ENCODE results near the gene SPEF1. TPM values are rescaled to one million over a fixed set of nuclear protein-coding genes. Genes with fewer than 3 reads are reported as not detected.
A peak's percentile ranks its signal among the peaks of the same experiment; 100 is the strongest.

The SPEF1 gene
- total and polyA plus RNA-seq, 9 donors = 0.43 to 27.9 (median 1.0) TPM; not detected in 3

DNA sequence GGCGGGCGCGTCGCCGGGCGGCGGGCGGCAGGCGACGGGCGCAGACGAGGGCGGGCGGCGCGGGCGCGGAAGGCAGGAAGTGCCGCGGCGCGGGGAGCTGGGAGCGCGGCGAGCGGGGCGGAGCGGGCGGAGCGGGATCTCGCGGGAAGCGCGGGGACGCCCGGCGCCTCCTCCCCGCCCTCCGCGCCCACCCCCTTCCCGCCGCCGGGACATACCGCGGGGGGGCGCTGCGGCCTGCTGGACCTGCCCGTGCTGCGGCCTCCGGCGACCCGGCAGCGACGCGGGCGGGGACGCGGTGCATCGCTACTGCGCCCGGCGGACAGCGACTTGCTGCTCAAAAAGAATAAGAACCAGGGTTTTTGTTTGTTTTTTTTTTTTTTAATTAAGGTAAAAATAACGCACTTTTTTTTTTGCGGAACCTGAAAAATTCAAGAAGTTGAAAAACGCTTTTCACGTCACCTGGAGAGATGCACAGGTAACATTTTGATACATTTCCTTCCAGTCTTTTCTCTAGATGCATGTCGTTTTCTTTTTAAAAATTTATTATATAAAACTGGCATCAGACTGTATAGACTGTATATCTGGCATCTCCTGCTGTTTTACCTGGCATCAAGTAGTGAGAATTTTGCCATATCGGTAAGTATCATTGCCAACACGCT lies 5.5 kb upstream of the SPEF1 start, which contains the start of gene CENPB:
Gene CENPB, minus strand, starts transcription at position 76 of the 659 bp plus-strand sequence. CDS start 257 bp downstream, outside the sequence.
- Histone ChIP-seq H3K9me3 (no peaks in the 10 kb centered on the region), H3K36me3 (no peaks in the 10 kb centered on the region), H3K4me1 (ENCODE audit: insufficient read depth) (peaks cover 13% of the 10 kb centered on the region), H3K4me3 (peak within 1 kb of the TSS; percentile 69), H3K27ac (peak within 1 kb of the TSS; percentile 69 to 71), H3K27me3 (no peaks in the 10 kb centered on the region)
- TF ChIP-seq POLR2A (IDR thresholded peaks at IDR 0.05) = no peak
- TF ChIP-seq, protein P1, sequence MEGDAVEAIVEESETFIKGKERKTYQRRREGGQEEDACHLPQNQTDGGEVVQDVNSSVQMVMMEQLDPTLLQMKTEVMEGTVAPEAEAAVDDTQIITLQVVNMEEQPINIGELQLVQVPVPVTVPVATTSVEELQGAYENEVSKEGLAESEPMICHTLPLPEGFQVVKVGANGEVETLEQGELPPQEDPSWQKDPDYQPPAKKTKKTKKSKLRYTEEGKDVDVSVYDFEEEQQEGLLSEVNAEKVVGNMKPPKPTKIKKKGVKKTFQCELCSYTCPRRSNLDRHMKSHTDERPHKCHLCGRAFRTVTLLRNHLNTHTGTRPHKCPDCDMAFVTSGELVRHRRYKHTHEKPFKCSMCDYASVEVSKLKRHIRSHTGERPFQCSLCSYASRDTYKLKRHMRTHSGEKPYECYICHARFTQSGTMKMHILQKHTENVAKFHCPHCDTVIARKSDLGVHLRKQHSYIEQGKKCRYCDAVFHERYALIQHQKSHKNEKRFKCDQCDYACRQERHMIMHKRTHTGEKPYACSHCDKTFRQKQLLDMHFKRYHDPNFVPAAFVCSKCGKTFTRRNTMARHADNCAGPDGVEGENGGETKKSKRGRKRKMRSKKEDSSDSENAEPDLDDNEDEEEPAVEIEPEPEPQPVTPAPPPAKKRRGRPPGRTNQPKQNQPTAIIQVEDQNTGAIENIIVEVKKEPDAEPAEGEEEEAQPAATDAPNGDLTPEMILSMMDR (IDR thresholded peaks at IDR 0.05) = peak; percentile 62 to 77 (median 65)
- intact Hi-C loops (cut with DNase I) = loop anchor here in 3 of 4 donors (2.0 to 5.0 kb wide), 3 partner anchors 32 to 71 kb away; partner anchors contain the start of gene AP5S1 (in 2 of the 3)
- DNase-seq = peak; percentile 86 to 94 (median 93)
- WGBS, 3 donors = 2 to 6% (median 2%) methylated on average over 23 to 69 of the region's 70 CpGs

DNA sequence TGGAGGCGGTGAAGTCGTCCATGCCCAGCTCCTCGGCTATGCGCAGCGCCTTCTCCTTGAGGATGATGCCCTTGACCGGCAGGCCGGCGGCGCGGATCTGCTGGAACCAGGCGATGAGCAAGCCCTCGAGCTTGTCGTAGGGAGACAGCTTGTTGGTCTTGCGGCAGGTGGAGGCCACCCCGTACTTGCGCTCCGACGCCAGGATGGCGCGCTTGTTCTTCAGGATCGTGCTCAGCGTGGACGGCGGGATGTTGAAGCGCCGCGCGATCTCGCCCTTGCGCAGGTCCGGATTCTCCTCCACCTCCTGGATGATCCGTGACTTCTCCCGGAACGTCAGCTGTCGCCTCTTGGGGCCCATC lies 4.9 kb upstream of the SPEF1 start:
- H3K9me3 ChIP-seq = no peaks in the 10 kb centered on the region
- intact Hi-C loops (cut with DNase I) = loop anchor here in 3 of 4 donors (2.0 to 5.0 kb wide), 3 partner anchors 33 to 71 kb away; partner anchors contain the start of gene AP5S1 (in 2 of the 3)
- H3K36me3 ChIP-seq = no peaks in the 10 kb centered on the region
- 0% methylated on average over 6 to 35 of the region's 35 CpGs for WGBS, 3 donors
- H3K4me1 ChIP-seq (ENCODE audit: insufficient read depth) = peaks cover 14% of the 10 kb centered on the region
- DNase-seq = peak; percentile 48 to 77 (median 68)
- peak overlapping the region; percentile 69 for H3K4me3 ChIP-seq
- H3K27ac ChIP-seq = peak overlapping the region; percentile 69 to 71
- no peak for TF ChIP-seq EP300 (IDR thresholded peaks at IDR 0.05)
- TF ChIP-seq, protein P1 (IDR thresholded peaks at IDR 0.05) = no peak
- TF ChIP-seq POLR2A (IDR thresholded peaks at IDR 0.05) = no peak
- H3K27me3 ChIP-seq = no peaks in the 10 kb centered on the region

DNA sequence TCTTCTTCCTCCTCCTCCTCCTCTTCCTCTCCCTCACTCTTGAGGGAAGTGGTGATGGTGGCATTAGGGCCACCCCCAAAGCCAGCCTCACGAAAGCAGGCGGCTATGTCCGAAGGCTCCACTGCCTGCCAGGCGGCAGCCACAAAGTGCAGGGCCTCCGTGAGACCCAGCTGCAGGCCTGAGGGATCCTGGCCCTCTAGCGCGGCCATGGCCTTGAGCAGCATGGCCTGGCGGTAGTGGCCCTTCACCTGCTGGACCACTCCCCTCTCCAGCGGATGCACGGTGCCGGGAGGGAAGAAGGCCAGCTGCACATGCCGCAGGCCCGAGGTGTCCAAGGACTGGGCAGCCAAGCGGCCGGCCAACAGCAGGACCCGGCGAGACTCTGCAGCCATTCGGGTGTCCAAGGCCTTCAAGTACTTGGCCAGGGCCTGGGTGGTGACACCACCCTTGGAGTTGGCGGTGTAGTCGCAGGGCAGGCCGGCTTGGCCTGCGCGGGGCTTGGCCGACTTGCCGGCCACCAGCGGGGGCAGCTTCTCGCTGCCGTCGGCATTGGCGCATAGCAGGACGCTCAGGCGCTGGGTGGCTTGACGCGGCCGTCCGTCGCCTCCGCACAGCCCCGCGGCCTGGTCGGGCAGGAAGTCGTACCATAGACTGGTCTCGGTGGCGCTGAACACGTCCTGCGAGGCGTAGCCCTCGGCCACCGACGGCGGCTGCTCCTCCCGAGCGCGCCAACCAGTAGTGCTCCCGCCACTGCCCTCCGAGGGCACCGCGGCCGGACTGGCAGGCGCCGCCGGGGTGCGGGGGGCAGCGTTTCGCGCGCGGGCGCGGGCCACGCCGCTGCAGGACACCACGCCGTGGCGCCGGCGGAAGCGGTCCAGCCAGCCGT lies 4.2 kb upstream of the SPEF1 start:
- Histone ChIP-seq H3K4me3 (peak overlapping the region; percentile 69), H3K4me1 (ENCODE audit: insufficient read depth) (peaks cover 16% of the 10 kb centered on the region), H3K27ac (peak overlapping the region; percentile 69 to 71), H3K9me3 (no peaks in the 10 kb centered on the region), H3K36me3 (no peaks in the 10 kb centered on the region), H3K27me3 (no peaks in the 10 kb centered on the region)
- TF ChIP-seq POLR2A (IDR thresholded peaks at IDR 0.05) (no peak), EP300 (IDR thresholded peaks at IDR 0.05) (no peak)
- TF ChIP-seq, protein P1 (IDR thresholded peaks at IDR 0.05) = no peak
- peak in 1 of 5 donors; percentile 49 for DNase-seq
- WGBS, 3 donors = 5 to 25% (median 9%) methylated on average over 42 to 79 of the region's 79 CpGs
- intact Hi-C loops (cut with DNase I) = loop anchor here (2.0 to 5.0 kb wide), 3 partner anchors 33 to 72 kb away; partner anchors contain the start of gene AP5S1 (in 2 of the 4)

DNA sequence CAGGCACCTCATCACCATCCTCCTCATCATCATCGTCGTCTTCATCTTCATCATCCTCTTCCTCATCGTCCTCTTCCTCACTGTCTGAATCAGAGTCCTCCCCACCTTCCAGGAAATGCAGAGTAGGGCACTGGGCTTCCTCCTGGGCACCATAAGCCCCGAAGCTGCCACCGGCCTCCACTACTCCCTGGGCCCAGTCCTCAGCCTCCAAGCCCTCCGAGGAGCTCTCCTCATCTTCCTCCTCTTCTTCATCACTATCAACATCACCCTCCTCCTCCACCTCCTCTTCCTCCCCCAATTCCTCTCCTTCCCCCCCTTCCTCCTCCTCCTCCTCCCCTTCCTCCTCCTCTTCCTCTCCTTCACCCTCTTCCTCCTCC lies 3.6 kb upstream of the SPEF1 start:
- Histone ChIP-seq H3K4me3 (peak overlapping the region; percentile 6), H3K4me1 (ENCODE audit: insufficient read depth) (peaks cover 16% of the 10 kb centered on the region), H3K27me3 (no peaks in the 10 kb centered on the region), H3K27ac (no peak overlapping the region), H3K36me3 (no peaks in the 10 kb centered on the region), H3K9me3 (no peaks in the 10 kb centered on the region)
- TF ChIP-seq, protein P1 (IDR thresholded peaks at IDR 0.05) = no peak
- TF ChIP-seq EP300 (IDR thresholded peaks at IDR 0.05) (no peak), POLR2A (IDR thresholded peaks at IDR 0.05) (no peak)
- no peak for DNase-seq
- intact Hi-C loops (cut with DNase I) = loop anchor here in 2 of 4 donors (2.0 to 5.0 kb wide), 2 partner anchors 34 to 72 kb away; no protein-coding TSS in a partner anchor
- WGBS, 3 donors = 53 to 72% (median 70%) methylated on average over 6 of the region's 6 CpGs
